ENCODE data around the gene CRABP1.

Gene CRABP1

GRCh38 chr15:78317145-78317836, 22.9 kb upstream of the CRABP1 start:
- DNase-seq = no peak

GRCh38 chr15:78319588-78319987, 20.6 kb upstream of the CRABP1 start:
- DNase-seq = no peak

GRCh38 chr15:78320183-78320582, 20.0 kb upstream of the CRABP1 start:
- DNase-seq = no peak

GRCh38 chr15:78321041-78321570, 19.0 kb upstream of the CRABP1 start:
- no peak for DNase-seq

- no peak for DNase-seq
Observed at GRCh38 chr15:78321786-78322185, 18.4 kb upstream of the CRABP1 start.

- DNase-seq = no peak
Observed at GRCh38 chr15:78322243-78322642, 17.9 kb upstream of the CRABP1 start.

GRCh38 chr15:78322724-78323521, 17.2 kb upstream of the CRABP1 start:
- no peak for DNase-seq

- DNase-seq = no peak
Observed at GRCh38 chr15:78323693-78324092, 16.5 kb upstream of the CRABP1 start.

- DNase-seq = no peak
Observed at GRCh38 chr15:78324144-78324543, 16.0 kb upstream of the CRABP1 start.

- no peak for DNase-seq
Observed at GRCh38 chr15:78325092-78325843, 14.9 kb upstream of the CRABP1 start.

GRCh38 chr15:78327466-78327865, 12.7 kb upstream of the CRABP1 start:
- DNase-seq = no peak

- no peak for DNase-seq
Observed at GRCh38 chr15:78329625-78330024, 10.5 kb upstream of the CRABP1 start.

GRCh38 chr15:78334845-78335244, 5.3 kb upstream of the CRABP1 start:
- no peak for DNase-seq

- no peak for DNase-seq
Observed at GRCh38 chr15:78335985-78336384, 4.2 kb upstream of the CRABP1 start.

GRCh38 chr15:78338781-78339180, 1.4 kb upstream of the CRABP1 start:
- no peak for DNase-seq

- DNase-seq = no peak
Observed at GRCh38 chr15:78339559-78339958, 594 bp upstream of the CRABP1 start.

GRCh38 chr15:78341057-78341987, 1.2 kb downstream of the CRABP1 start:
- no peak for DNase-seq

GRCh38 chr15:78342021-78342420, 1.9 kb downstream of the CRABP1 start:
- no peak for DNase-seq

- no peak for DNase-seq
Observed at GRCh38 chr15:78343276-78344060, 3.3 kb downstream of the CRABP1 start.

- no peak for DNase-seq
Observed at GRCh38 chr15:78345396-78346125, 5.4 kb downstream of the CRABP1 start.
